GDM1 (cell line): ENCODE measurements around the gene SRPRB.

Source experiments
- DNase-seq: peaks from one replicate; lab custom pipeline; 2025; lab: John Stamatoyannopoulos, UW

The SRPRB gene

GRCh38 chr3:133866141-133866540, 60.5 kb downstream of the SRPRB start:
- DNase-seq, result no peak

- DNase-seq, result no peak
Observed at GRCh38 chr3:133868186-133868585, 62.6 kb downstream of the SRPRB start.

GRCh38 chr3:133868758-133869475, 63.3 kb downstream of the SRPRB start:
- DNase-seq, result no peak

GRCh38 chr3:133869586-133869985, 64.0 kb downstream of the SRPRB start:
- no peak for DNase-seq

DNA sequence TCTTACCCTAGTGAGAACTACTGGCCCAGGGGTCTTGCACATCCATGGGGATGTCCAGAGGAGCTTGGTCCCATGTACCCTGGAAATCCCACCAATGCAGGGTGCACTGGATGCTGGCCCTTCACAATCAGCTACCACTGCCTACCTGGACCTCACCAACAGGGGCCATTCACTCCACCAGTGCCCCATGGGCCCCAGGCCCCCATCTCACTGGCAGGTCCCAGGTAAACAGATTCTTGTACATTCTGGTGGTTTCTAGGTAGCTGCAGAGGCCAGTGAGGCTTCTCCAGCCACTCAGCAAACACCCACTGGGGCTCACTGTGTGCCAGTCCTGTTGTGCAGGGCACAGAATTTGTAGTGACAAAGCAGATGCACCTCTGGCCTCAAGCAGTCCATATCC, 65.2 kb downstream of the SRPRB start:
- no peak for DNase-seq
